Activated T-cell treated with anti-CD3 and anti-CD28 coated beads for 48 hours (primary cell): ENCODE results near the gene GCK.

Experiments used
- DNase-seq: peaks from one replicate; pipeline ENCODE4 v3.0.0-alpha.2; 2020; ENCODE audit warnings: low read depth

GCK gene

DNA sequence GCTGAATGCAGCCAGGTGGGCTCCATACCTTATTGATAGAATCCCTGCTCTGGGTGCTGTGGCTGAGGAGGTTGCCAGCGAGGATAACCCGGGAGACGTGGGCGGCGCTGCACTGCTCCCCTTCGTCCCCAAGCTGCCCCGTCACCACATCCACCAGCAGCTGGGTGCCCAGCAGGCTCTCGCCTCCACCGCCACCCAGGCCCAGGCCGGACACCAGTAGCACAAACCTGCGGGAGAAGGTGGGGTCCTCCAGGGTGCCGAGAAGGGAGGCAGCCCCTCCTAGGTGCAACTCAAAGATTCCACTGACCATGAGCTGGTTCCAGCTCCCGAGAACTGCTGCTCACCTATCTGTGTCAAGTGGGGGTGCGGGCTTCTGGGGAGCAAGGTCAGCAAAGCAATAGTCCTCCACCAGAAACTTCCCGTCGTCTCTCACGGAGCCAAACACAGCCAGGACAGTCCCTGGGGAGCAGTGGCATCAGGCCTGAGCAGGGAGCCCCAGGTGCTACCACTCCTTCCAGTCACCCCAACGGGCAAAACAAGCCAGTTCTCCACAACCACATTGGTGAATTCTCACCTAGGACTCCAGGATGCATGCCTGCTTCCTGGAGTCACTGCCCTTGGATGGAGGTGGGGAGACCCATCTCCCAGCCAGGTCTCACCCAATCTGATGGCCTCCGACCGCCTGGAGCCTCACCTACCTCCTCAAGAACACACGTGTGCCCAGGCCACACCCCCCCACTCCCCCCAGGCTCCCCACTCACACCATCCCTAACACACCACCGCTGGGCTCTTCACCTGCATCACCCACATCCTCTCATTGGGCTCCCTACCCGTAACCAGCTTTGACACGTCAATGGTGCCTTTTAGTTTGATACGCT lies 72.2 kb downstream of the GCK start:
- no peak for DNase-seq

GRCh38 chr7:44116087-44116788 lies 73.0 kb downstream of the GCK start:
- no peak for DNase-seq

GRCh38 chr7:44114586-44115310 lies 74.5 kb downstream of the GCK start:
- DNase-seq = no peak

- DNase-seq = no peak
Observed at GRCh38 chr7:44113764-44114354, 75.4 kb downstream of the GCK start.

DNA sequence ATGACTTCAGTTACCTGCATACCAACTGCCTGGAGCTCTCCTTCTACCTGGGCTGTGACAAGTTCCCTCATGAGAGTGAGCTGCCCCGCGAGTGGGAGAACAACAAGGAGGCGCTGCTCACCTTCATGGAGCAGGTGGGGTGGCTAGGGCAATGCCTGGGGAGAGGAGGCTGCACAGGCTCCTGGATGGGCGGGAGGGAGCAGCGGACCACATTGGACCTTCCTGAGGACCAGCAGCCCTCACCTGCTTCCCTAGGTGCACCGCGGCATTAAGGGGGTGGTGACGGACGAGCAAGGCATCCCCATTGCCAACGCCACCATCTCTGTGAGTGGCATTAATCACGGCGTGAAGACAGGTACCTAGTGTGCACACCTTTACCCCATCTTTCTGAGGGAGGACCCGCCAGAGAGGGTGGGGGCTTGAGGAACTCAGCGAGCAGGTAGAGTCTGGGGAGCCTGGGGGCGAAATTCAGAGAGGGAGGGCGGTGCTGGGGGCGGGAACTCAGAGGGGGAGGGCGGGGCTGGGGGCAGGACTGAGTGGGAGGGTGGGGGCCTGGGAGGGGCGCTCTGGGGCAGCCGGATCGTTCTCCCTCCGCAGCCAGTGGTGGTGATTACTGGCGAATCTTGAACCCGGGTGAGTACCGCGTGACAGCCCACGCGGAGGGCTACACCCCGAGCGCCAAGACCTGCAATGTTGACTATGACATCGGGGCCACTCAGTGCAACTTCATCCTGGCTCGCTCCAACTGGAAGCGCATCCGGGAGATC lies 76.1 kb downstream of the GCK start:
- DNase-seq = no peak

DNA sequence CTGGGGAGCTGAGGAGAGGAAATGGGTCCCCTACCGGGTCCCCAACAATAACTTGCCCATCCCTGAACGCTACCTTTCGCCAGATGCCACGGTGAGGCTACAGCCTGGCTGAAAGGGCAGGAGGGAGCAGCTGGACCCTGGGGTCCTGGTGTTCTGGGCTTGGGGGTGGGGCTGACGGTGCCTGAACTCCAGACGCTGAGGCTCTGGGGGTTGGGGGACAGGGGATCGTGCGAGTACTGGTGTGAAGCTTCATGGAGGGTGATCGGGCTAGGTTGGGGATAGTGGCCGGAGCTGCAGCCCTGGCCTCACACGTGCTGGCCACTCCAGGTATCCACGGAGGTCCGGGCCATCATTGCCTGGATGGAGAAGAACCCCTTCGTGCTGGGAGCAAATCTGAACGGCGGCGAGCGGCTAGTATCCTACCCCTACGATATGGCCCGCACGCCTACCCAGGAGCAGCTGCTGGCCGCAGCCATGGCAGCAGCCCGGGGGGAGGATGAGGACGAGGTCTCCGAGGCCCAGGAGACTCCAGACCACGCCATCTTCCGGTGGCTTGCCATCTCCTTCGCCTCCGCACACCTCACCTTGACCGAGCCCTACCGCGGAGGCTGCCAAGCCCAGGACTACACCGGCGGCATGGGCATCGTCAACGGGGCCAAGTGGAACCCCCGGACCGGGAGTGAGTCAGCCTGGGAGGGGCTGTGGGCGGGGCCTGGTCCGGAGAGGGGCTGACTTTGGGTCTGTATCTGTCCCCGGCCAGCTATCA lies 76.8 kb downstream of the GCK start:
- DNase-seq = no peak

DNA sequence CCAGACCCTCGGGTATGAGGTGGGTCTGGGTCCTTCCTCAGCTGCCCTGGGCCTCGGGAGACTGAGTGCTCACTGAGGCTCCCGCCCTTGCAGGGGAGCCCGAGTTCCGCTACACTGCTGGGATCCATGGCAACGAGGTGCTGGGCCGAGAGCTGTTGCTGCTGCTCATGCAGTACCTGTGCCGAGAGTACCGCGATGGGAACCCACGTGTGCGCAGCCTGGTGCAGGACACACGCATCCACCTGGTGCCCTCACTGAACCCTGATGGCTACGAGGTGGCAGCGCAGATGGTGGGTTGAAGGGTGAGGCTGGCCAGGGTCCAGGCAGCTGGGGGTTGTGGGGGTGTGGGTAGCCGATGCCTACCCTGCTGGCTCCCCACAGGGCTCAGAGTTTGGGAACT lies 77.5 kb downstream of the GCK start:
- no peak for DNase-seq

- no peak for DNase-seq
Observed at GRCh38 chr7:44110719-44111635, 78.3 kb downstream of the GCK start.

GRCh38 chr7:44109991-44110390 lies 79.2 kb downstream of the GCK start:
- no peak for DNase-seq

DNA sequence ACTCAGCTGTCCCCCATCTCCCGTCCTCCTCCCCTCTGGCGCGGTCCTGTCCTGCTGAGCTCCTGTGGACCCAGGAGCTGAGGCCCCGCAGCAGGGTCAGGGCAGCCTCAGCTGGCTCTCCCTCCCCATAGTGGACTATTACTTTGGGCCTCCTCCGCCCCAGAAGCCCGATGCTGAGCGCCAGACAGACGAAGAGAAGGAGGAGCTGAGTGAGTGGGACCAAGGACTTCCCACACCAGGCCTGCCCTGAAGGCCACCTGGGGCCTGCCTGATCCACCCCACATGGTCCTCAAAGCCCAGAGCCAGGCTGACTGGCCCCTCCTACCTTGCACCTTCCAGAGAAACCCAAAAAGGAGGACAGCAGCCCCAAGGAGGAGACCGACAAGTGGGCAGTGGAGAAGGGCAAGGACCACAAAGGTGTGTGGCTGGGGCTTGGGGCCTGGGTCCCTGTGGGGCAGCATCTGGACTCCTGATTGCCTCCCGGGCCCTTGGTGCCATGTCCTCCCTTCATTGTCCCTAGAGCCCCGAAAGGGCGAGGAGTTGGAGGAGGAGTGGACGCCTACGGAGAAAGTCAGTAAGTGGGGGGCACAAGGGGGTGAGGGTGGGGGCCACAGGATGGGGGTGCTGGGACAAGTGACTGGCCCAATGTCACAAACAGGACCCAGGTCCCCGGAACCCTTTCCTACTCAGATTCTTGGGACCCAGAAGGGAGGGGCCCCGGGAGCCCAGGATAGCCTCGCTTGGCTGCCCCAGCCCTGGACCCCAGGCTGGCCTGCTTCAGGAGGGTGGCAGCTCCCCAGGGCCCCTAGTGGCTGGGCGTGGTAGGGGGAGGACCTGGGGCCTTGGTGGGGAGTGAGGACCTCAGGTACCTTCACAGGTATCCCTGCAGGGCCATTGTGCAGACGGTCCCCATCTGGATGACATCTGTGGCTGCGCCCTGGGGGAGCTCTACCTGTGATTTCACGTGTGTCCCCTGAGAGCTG lies 80.2 kb downstream of the GCK start:
- DNase-seq = no peak

DNA sequence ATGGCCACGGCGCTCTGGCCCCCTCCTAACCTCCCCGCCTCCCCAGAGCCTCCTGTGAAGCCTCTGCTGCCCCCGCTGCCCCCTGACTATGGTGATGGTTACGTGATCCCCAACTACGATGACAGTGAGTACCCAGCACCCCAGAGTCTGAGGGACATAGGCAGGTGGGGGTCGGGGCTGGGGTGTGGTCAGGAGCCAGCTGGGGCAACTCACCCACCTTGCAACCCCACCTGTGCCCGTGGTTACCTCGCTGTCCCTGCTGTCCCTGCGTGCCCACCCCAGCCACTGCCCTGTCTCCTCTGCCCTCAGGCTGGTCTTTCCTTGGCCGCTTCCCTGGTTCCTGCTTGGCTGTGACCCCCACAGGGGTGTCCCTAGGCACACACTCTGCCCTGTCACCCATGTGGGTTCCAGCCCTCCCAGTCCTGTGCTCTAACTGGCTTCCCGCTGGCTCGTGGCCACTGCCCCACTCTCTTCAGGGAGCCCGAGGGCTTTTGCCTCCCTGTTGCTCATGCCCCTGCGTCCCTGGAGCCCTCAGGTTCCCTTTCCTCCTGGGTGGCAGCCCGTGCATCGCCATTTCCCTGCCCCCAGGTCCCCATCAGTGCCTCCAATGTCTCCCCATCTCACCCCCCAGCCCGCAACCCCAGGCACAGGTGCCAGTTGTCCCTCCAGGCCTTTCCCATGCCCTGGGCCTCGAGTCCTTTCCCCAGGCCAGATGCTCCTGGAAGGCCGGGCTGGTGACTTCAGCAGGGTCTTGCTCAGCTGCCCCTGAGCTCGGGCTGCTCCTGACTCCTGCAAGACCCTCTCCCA lies 81.1 kb downstream of the GCK start:
- DNase-seq = no peak

DNA sequence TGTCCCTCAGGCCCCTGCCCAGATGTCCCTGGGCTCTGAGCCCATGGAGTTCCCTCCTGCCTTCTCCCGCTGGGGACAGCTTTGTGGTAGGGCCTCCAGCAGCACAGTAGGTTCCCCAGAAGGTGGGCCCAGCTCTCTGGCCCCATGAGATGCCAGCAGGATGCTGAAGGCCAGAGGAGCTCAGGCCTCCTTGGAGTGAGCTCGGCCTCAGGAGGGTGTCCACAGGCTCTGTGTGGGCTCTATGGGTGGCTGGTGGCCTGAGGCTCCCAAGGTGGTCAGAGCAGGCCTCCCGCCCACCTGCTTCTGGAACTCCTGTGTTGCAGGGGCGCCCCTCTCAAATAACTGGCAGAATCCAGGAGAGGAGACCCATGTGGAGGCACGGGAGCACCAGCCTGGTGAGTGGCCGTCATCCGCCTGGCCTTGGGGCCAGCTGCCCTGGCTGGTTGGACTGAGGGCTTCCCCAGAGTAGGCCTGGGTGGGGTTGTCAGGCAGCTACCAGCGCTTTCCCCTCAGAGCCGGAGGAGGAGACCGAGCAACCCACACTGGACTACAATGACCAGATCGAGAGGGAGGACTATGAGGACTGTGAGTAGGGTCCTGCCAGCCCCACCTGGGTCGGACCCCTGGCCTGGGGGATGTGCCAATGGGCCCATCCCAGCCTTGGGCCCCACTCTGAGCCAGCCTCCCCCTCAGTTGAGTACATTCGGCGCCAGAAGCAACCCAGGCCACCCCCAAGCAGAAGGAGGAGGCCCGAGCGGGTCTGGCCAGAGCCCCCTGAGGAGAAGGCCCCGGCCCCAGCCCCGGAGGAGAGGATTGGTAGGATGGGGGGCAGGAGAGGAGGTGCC lies 81.9 kb downstream of the GCK start:
- no peak for DNase-seq

DNA sequence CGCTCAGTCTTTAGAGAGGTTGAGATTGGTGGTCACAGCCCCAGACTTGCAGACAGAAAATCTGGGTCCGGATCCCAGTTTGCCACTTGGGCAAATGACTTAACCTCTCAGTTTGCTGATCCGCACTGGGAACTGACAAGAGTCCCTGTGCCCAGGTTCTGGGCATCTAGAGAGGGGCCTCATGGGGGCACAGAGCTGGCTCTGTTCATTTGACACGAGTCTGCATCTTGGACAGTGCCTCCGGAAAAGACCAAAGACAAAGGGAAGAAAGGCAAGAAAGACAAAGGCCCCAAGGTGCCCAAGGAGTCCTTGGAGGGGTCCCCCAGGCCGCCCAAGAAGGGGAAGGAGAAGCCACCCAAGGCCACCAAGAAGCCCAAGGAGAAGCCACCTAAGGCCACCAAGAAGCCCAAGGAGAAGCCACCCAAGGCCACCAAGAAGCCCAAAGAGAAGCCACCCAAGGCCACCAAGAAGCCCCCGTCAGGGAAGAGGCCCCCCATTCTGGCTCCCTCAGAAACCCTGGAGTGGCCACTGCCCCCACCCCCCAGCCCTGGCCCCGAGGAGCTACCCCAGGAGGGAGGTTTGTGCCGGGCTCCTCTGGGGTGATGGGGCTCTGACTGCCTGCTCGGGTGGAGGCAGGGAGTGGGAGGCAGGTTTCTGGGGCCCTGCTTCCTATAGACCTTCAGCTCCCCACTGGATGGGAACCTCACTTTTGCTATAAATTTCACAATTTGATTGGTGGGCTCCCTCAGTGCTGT lies 82.8 kb downstream of the GCK start:
- DNase-seq = no peak

GRCh38 chr7:44105832-44106231 lies 83.4 kb downstream of the GCK start:
- DNase-seq = no peak

DNA sequence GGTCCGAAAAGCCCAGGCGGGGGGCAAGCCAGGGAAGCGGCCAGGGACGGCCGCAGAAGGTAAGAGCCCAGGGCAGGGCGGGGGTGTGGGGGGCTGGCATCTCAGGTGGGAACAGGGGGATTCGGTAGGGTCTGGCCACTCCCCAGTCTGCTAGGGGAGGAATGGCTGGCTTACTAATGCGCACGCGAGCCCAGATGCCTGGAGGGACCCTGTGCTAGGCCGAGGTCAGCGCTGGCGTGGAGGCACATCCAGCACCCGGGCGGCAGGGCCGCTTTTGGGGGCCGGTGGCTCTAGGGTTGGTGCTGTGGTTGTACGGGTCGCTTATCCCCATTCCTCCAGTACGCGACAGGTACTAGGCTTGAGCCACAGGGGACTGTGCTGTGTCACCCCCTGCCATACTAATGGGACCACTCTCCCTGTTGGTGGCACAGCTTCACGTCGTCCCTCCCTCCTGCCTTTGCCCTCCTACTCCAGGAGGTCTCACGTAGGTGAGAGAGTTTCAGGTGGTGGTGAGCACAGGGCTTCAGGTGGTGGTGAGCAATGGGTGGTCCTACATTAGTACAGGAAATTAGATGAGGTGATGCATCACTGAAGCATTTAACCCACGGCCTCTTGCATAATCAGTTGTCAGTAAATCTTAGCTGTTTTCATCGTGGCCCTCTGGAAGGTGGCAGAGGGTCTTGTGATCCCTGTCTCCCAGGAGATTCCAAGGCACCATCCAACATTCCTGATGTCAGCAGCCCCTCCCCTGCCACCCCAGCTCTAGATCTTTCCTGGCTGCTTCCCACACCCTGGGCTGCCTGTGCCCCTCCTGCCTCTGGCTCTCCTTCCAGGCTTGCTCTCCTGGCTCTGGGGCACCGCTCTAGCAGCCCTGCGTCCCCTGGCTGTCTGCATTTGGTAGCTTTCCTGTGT lies 84.1 kb downstream of the GCK start:
- no peak for DNase-seq
